HepG2 (cell line): ENCODE data around the gene ALDH3A1. TPM values are rescaled to one million over a fixed set of nuclear protein-coding genes. Genes with fewer than 3 reads are reported as not detected.
A peak's percentile ranks its signal among the peaks of the same experiment; 100 is the strongest.

ENCODE experiments used
- ARNT ChIP-seq: fragments of 450-650 bp; IDR thresholded peaks from 2 replicates; pipeline ENCODE4 v1.6.1; 2017
- HHEX ChIP-seq: IDR thresholded peaks from 2 replicates; pipeline ENCODE4 v1.6.1; 2016; ENCODE audit warnings: control low read depth
- HNRNPH1 ChIP-seq: fragments of 200-400 bp; formaldehyde crosslinking; optimal IDR thresholded peaks from 2 replicates; pipeline ENCODE3; 2017; ENCODE audit warnings: mild to moderate bottlenecking, low read depth, low read length
- HOXA3 ChIP-seq: sonication (generic); formaldehyde crosslinking; IDR thresholded peaks from 2 replicates; pipeline ENCODE4 v1.5.0; 2020; ENCODE audit warnings: missing genetic modification reagents
- KAT2B ChIP-seq: fragments of 150-350 bp; IDR thresholded peaks from 2 replicates; pipeline ENCODE4 v1.6.1; 2014; ENCODE audit warnings: low read depth, low read length, borderline replicate concordance
- KDM1A ChIP-seq: IDR thresholded peaks from 2 replicates; pipeline ENCODE4 v1.6.1; 2016; ENCODE audit warnings: missing compliant biosample characterization
- KDM5A ChIP-seq: fragments of 200-600 bp; sonication (generic); IDR thresholded peaks from 2 replicates; pipeline ENCODE4 v1.7.0; 2018; ENCODE audit warnings: antibody characterized with exemption, mild to moderate bottlenecking, low read length, borderline replicate concordance
- PLSCR1 ChIP-seq: sonication (generic); formaldehyde crosslinking; IDR thresholded peaks from 2 replicates; pipeline ENCODE4 v1.5.0; 2020; ENCODE audit warnings: missing genetic modification reagents, mild to moderate bottlenecking, borderline replicate concordance
- POLR2G ChIP-seq: fragments of 200-400 bp; formaldehyde crosslinking; IDR thresholded peaks from 2 replicates; pipeline ENCODE4 v1.6.1; 2018; ENCODE audit warnings: mild to moderate bottlenecking, low read depth, low read length, moderate library complexity
- RCOR2 ChIP-seq: IDR thresholded peaks from 2 replicates; pipeline ENCODE4 v1.6.1; 2016; ENCODE audit warnings: missing biosample characterization, missing genetic modification reagents
- RNF2 ChIP-seq: fragments of 450-650 bp; conservative IDR thresholded peaks from 2 replicates; pipeline ENCODE4 v1.6.1; 2016; ENCODE audit warnings: low read depth
- RXRA ChIP-seq: sonication (generic); formaldehyde crosslinking; IDR thresholded peaks from 2 replicates; pipeline ENCODE4 v1.5.1; 2020; ENCODE audit warnings: missing genetic modification reagents
- SMAD3 ChIP-seq: sonication (generic); formaldehyde crosslinking; IDR thresholded peaks from 2 replicates; pipeline ENCODE4 v1.4.0; 2020; ENCODE audit warnings: missing genetic modification reagents
- SP5 ChIP-seq: IDR thresholded peaks from 2 replicates; pipeline ENCODE4 v1.6.1; 2016; ENCODE audit warnings: low read depth, borderline replicate concordance
- STAG1 ChIP-seq: sonication (generic); formaldehyde crosslinking; IDR thresholded peaks from 2 replicates; pipeline ENCODE4 v1.4.0; 2020; ENCODE audit warnings: missing genetic modification reagents
- TBX2 ChIP-seq: sonication (generic); formaldehyde crosslinking; IDR thresholded peaks from 2 replicates; pipeline ENCODE4 v1.5.0; 2020; ENCODE audit warnings: missing genetic modification reagents, mild to moderate bottlenecking, borderline replicate concordance
- ZFP36L2 ChIP-seq: sonication (generic); formaldehyde crosslinking; IDR thresholded peaks from 2 replicates; pipeline ENCODE4 v1.4.0; 2020; ENCODE audit warnings: missing genetic modification reagents
- ZNF180 ChIP-seq: sonication (generic); formaldehyde crosslinking; IDR thresholded peaks from 2 replicates; pipeline ENCODE4 v1.4.0; 2020; ENCODE audit warnings: low read depth, missing genetic modification reagents, borderline replicate concordance
- ZNF225 ChIP-seq: sonication (generic); formaldehyde crosslinking; IDR thresholded peaks from 2 replicates; pipeline ENCODE4 v1.4.0; 2020; ENCODE audit warnings: mild to moderate bottlenecking, missing genetic modification reagents
- ZNF468 ChIP-seq: sonication (generic); formaldehyde crosslinking; IDR thresholded peaks from 2 replicates; pipeline ENCODE4 v1.8.0; 2022; ENCODE audit warnings: mild to moderate bottlenecking, moderate library complexity, missing genetic modification reagents
- ZNF484 ChIP-seq: sonication (generic); formaldehyde crosslinking; IDR thresholded peaks from 2 replicates; pipeline ENCODE4 v1.5.1; 2020; ENCODE audit warnings: mild to moderate bottlenecking, low read depth, missing genetic modification reagents, borderline replicate concordance
- ZNF512 ChIP-seq: sonication (generic); formaldehyde crosslinking; IDR thresholded peaks from 2 replicates; pipeline ENCODE4 v1.4.0; 2020; ENCODE audit warnings: mild to moderate bottlenecking, missing genetic modification reagents
- ZNF547 ChIP-seq: sonication (generic); formaldehyde crosslinking; IDR thresholded peaks from 2 replicates; pipeline ENCODE4 v1.5.1; 2020; ENCODE audit warnings: mild to moderate bottlenecking, missing genetic modification reagents
- ZNF556 ChIP-seq: sonication (generic); formaldehyde crosslinking; IDR thresholded peaks from 2 replicates; pipeline ENCODE4 v1.4.0; 2020; ENCODE audit warnings: mild to moderate bottlenecking, missing genetic modification reagents, borderline replicate concordance
- ZNF574 ChIP-seq: sonication (generic); formaldehyde crosslinking; IDR thresholded peaks from 2 replicates; pipeline ENCODE4 v1.4.0; 2020; ENCODE audit warnings: missing genetic modification reagents
- ZNF678 ChIP-seq: sonication (generic); formaldehyde crosslinking; IDR thresholded peaks from 2 replicates; pipeline ENCODE4 v1.4.0; 2020; ENCODE audit warnings: mild to moderate bottlenecking, missing genetic modification reagents
- polyA plus RNA-seq, 8 experiments: library from polyadenylated mRNA; depleted of rRNA in 3 of 8; stranded (reverse) in 7 of 8; unstranded in 1 of 8; fragments of >200 nt; fragmentation: Illumina TruSeq in 4 of 8; extraction: Trizol in 4 of 8; gene quantifications; 2 replicates each; pipeline versions ENCODE4 v1.2.1 to v1.2.3, GENCODE V29; 2011 to 2016; ENCODE audit warnings: low read depth in 4 of 8, missing spikeins in 1 of 8, mixed read lengths in 1 of 8; ENCODE audit not compliant: insufficient read depth in 1 of 8
- total RNA-seq, 5 experiments: library from RNA; depleted of rRNA; stranded (reverse); fragments of >200 nt; fragmentation: Illumina TruSeq; extraction: Trizol; gene quantifications; 2 replicates each; pipeline ENCODE4 v1.2.3, GENCODE V29; 2016; ENCODE audit warnings: low read depth in 1 of 5

Gene ALDH3A1
- total and polyA plus RNA-seq, 2 of the 13 experiments (the other 11 are each of a cell fraction or from before 2014, with no cell fraction given) = 0.07 to 0.62 TPM

GRCh38 chr17:19703828-19704613, 44.1 kb downstream of the ALDH3A1 start (continued):
- TF ChIP-seq SP5 (peak; percentile 100), RCOR2 (CRISPR knock-in tag) (no peak), ZNF678 (0 out of 2 replicates have a peak, but pooled peaks have one; percentile 50), RNF2 (no peak), ZNF225 (CRISPR knock-in tag) (no peak), ZNF574 (CRISPR knock-in tag) (no peak), ARNT (no peak), SMAD3 (CRISPR knock-in tag) (no peak), HNRNPH1 (no peak), STAG1 (CRISPR knock-in tag) (peak; percentile 44), RXRA (CRISPR knock-in tag) (peak; percentile 78), ZNF556 (CRISPR knock-in tag) (0 out of 2 replicates have a peak, but pooled peaks have one; percentile 54), TBX2 (CRISPR knock-in tag) (0 out of 2 replicates have a peak, but pooled peaks have one; percentile 35), ZNF468 (no peak), KDM1A (CRISPR knock-in tag) (no peak), ZFP36L2 (CRISPR knock-in tag) (no peak), POLR2G (no peak), ZNF512 (CRISPR knock-in tag) (no peak), ZNF180 (CRISPR knock-in tag) (no peak), ZNF484 (CRISPR knock-in tag) (no peak), ZNF547 (no peak), HOXA3 (CRISPR knock-in tag) (0 out of 2 replicates have a peak, but pooled peaks have one; percentile 34), KAT2B (no peak), HHEX (CRISPR knock-in tag) (no peak), KDM5A (no peak), PLSCR1 (no peak)
